HEK293 (cell line): Measurements from ENCODE around the gene E4F1.

Experiments used
- CTCF ChIA-PET: fragments of 350-600 bp; formaldehyde crosslinking; extraction: SDS; loops from one replicate; lab custom pipeline; 2021; ENCODE audit warnings: antibody characterized with exemption; lab: Yijun Ruan, JAX
- POLR2A ChIA-PET: fragments of 300-600 bp; formaldehyde crosslinking; extraction: SDS; loops from one replicate; lab custom pipeline; 2020; ENCODE audit warnings: antibody characterized with exemption, inconsistent platforms; lab: Yijun Ruan, JAX
- H3K27ac ChIP-seq: fragments of 200-500 bp; sonication (Bioruptor generic); 2 replicates; pipeline ENCODE4 v1.5.1; 2014; ENCODE audit warnings: low read depth, low read length, control low read depth, inconsistent platforms; ENCODE audit errors: extremely low read depth
- H3K36me3 ChIP-seq, 2 experiments: fragments of 200-500 bp in 1 of 2; sonication (Bioruptor generic) in 1 of 2; 1 replicate in 1 of 2; 2 replicates in 1 of 2; pipeline ENCODE4 v1.5.1; 2014 to 2017; ENCODE audit warnings: inconsistent platforms in 2 of 2, low read length in 2 of 2; ENCODE audit not compliant: control insufficient read depth in 2 of 2, insufficient read depth in 1 of 2
- H3K4me1 ChIP-seq: fragments of 200-500 bp; sonication (Bioruptor generic); 2 replicates; pipeline ENCODE4 v1.5.1; 2014; ENCODE audit warnings: mild to moderate bottlenecking, low read length, inconsistent platforms; ENCODE audit not compliant: control insufficient read depth, insufficient read depth
- H3K4me3 ChIP-seq: 2 replicates; pipeline ENCODE4 v1.5.1; 2011; ENCODE audit warnings: low read depth, mild to moderate bottlenecking, control low read depth, low read length, moderate library complexity
- H3K9me3 ChIP-seq: fragments of 200-500 bp; sonication (Bioruptor generic); 2 replicates; pipeline ENCODE4 v1.5.1; 2014; ENCODE audit warnings: low read depth, low read length, inconsistent platforms; ENCODE audit not compliant: control insufficient read depth, insufficient read depth
- SP3 ChIP-seq: fragments of 450-650 bp; formaldehyde crosslinking; IDR thresholded peaks from 2 replicates; pipeline ENCODE4 v1.5.1; 2016; ENCODE audit warnings: missing biosample characterization, missing genetic modification characterization
- ZBTB17 ChIP-seq: fragments of 450-650 bp; formaldehyde crosslinking; IDR thresholded peaks from 2 replicates; pipeline ENCODE4 v1.5.1; 2016; ENCODE audit warnings: missing biosample characterization, missing genetic modification characterization
- ZBTB48 ChIP-seq: fragments of 450-650 bp; formaldehyde crosslinking; IDR thresholded peaks from 2 replicates; pipeline ENCODE4 v1.5.1; 2016; ENCODE audit warnings: missing biosample characterization, missing genetic modification characterization
- ZFP41 ChIP-seq: fragments of 450-650 bp; formaldehyde crosslinking; IDR thresholded peaks from 2 replicates; pipeline ENCODE4 v1.5.1; 2016; ENCODE audit warnings: missing biosample characterization, missing genetic modification characterization, borderline replicate concordance
- ZNF16 ChIP-seq: fragments of 450-650 bp; formaldehyde crosslinking; IDR thresholded peaks from 2 replicates; pipeline ENCODE4 v1.5.1; 2016; ENCODE audit warnings: low read depth, missing biosample characterization, missing genetic modification characterization
- ZNF211 ChIP-seq: fragments of 450-650 bp; formaldehyde crosslinking; IDR thresholded peaks from 2 replicates; pipeline ENCODE4 v1.5.1; 2016; ENCODE audit warnings: low read depth, missing biosample characterization, missing genetic modification characterization
- ZNF324 ChIP-seq: fragments of 450-650 bp; formaldehyde crosslinking; IDR thresholded peaks from 2 replicates; pipeline ENCODE4 v1.5.1; 2016; ENCODE audit warnings: missing biosample characterization, missing genetic modification characterization
- ZNF391 ChIP-seq: fragments of 450-650 bp; formaldehyde crosslinking; IDR thresholded peaks from 2 replicates; pipeline ENCODE4 v1.5.1; 2016; ENCODE audit warnings: low read depth, missing biosample characterization, missing genetic modification characterization, borderline replicate concordance
- ZNF423 ChIP-seq: fragments of 450-650 bp; formaldehyde crosslinking; IDR thresholded peaks from 2 replicates; pipeline ENCODE4 v1.5.1; 2016; ENCODE audit warnings: missing biosample characterization, missing genetic modification characterization
- ZNF510 ChIP-seq: fragments of 450-650 bp; formaldehyde crosslinking; IDR thresholded peaks from 2 replicates; pipeline ENCODE4 v1.5.1; 2018; ENCODE audit warnings: mild to moderate bottlenecking, missing genetic modification characterization, missing biosample characterization; ENCODE audit not compliant: insufficient replicate concordance
- ZNF596 ChIP-seq: fragments of 450-650 bp; IDR thresholded peaks from 2 replicates; pipeline ENCODE4 v1.5.0; 2018; ENCODE audit warnings: missing biosample characterization, mild to moderate bottlenecking, missing genetic modification characterization, moderate library complexity
- ZNF600 ChIP-seq: fragments of 450-650 bp; formaldehyde crosslinking; IDR thresholded peaks from 2 replicates; pipeline ENCODE4 v1.5.1; 2016; ENCODE audit warnings: missing biosample characterization, missing genetic modification characterization
- ZNF610 ChIP-seq: fragments of 450-650 bp; formaldehyde crosslinking; IDR thresholded peaks from 2 replicates; pipeline ENCODE4 v1.5.1; 2016; ENCODE audit warnings: missing biosample characterization, missing genetic modification characterization, borderline replicate concordance
- ZNF701 ChIP-seq: fragments of 450-650 bp; formaldehyde crosslinking; IDR thresholded peaks from 2 replicates; pipeline ENCODE4 v1.5.1; 2016; ENCODE audit warnings: missing biosample characterization, missing genetic modification characterization
- ZNF792 ChIP-seq: fragments of 450-650 bp; formaldehyde crosslinking; IDR thresholded peaks from 2 replicates; pipeline ENCODE4 v1.5.1; 2016; ENCODE audit warnings: missing biosample characterization, missing genetic modification characterization
- ZNF843 ChIP-seq: fragments of 450-650 bp; formaldehyde crosslinking; IDR thresholded peaks from 2 replicates; pipeline ENCODE4 v1.5.1; 2016; ENCODE audit warnings: missing biosample characterization, missing genetic modification characterization
- TF ChIP-seq, protein P1 (sequence below): fragments of 450-650 bp; formaldehyde crosslinking; IDR thresholded peaks from 2 replicates; pipeline ENCODE4; 2016; ENCODE audit warnings: missing biosample characterization, missing genetic modification characterization
- TF ChIP-seq, protein P2 (sequence below): fragments of 450-650 bp; formaldehyde crosslinking; optimal IDR thresholded peaks from 2 replicates; pipeline ENCODE3; 2016; ENCODE audit warnings: missing biosample characterization, mild to moderate bottlenecking, missing genetic modification characterization
- TF ChIP-seq, protein P3 (sequence below): fragments of 450-650 bp; formaldehyde crosslinking; IDR thresholded peaks from 2 replicates; pipeline ENCODE4 v1.5.1; 2016; ENCODE audit warnings: missing biosample characterization, missing genetic modification characterization

E4F1 gene

DNA sequence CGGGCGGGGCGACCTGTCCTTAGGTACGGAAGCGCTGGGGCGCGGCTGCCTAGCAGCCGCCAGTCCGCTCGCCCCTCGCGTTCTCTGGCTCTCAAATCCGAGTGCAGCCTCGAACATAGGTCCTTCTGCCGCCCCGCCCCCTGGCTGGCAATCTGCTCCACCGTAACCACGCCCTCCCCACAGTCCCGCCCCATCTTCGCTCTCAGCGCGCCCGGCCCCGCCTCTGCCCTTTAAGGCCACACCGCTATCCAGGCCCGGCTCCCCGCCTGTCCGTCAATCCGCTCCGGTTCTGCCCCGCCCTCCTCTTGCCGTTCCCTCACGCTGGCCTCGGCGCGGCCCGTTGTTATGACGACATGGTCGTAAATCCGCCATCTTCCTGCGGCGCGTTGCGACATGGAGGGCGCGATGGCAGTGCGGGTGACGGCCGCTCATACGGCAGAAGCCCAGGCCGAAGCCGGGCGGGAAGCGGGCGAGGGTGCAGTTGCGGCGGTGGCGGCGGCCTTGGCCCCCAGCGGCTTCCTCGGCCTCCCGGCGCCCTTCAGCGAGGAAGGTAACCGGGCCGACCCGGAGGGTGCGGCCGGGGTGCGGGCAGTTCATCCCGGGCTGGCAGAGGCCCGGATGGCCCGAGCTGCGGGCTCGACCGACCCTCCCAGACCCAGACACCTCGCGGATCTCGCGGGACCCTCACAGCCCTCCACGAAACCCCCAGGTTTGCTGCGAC lies at the start of gene E4F1 (continued):
- TF ChIP-seq SP3 (tag by site-specific recombination), result peak; percentile 94
- peak; percentile 70 for TF ChIP-seq ZNF600 (tag by site-specific recombination)
- no peak for TF ChIP-seq ZFP41
- no peak for TF ChIP-seq ZNF211 (tag by site-specific recombination)
- TF ChIP-seq ZNF701 (tag by site-specific recombination), result no peak
- TF ChIP-seq ZNF391 (tag by site-specific recombination), result peak; percentile 81
- TF ChIP-seq ZNF843, result no peak; the same call in 1 of the 2 replicates
- TF ChIP-seq, protein P1, sequence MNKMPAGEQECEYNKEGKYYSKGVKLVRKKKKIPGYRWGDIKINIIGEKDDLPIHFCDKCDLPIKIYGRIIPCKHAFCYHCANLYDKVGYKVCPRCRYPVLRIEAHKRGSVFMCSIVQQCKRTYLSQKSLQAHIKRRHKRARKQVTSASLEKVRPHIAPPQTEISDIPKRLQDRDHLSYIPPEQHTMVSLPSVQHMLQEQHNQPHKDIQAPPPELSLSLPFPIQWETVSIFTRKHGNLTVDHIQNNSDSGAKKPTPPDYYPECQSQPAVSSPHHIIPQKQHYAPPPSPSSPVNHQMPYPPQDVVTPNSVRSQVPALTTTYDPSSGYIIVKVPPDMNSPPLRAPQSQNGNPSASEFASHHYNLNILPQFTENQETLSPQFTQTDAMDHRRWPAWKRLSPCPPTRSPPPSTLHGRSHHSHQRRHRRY (tag by site-specific recombination), result no peak
- no peak for TF ChIP-seq ZNF596 (tag by site-specific recombination)
- TF ChIP-seq ZBTB48, result no peak
- TF ChIP-seq ZBTB17 (tag by site-specific recombination), result peak; percentile 91
- TF ChIP-seq ZNF610 (tag by site-specific recombination), result peak; percentile 75; the same call in 1 of the 2 replicates
- TF ChIP-seq, protein P2, sequence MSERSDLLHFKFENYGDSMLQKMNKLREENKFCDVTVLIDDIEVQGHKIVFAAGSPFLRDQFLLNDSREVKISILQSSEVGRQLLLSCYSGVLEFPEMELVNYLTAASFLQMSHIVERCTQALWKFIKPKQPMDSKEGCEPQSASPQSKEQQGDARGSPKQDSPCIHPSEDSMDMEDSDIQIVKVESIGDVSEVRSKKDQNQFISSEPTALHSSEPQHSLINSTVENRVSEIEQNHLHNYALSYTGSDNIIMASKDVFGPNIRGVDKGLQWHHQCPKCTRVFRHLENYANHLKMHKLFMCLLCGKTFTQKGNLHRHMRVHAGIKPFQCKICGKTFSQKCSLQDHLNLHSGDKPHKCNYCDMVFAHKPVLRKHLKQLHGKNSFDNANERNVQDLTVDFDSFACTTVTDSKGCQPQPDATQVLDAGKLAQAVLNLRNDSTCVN (tag by site-specific recombination), result peak; percentile 78
- no peak for TF ChIP-seq ZNF792 (tag by site-specific recombination)
- TF ChIP-seq ZNF510 (tag by site-specific recombination), result no peak
- no peak for TF ChIP-seq ZNF16 (tag by site-specific recombination)
- TF ChIP-seq ZNF324, result 0 out of 2 replicates have a peak, but pooled peaks have one; percentile 36

DNA sequence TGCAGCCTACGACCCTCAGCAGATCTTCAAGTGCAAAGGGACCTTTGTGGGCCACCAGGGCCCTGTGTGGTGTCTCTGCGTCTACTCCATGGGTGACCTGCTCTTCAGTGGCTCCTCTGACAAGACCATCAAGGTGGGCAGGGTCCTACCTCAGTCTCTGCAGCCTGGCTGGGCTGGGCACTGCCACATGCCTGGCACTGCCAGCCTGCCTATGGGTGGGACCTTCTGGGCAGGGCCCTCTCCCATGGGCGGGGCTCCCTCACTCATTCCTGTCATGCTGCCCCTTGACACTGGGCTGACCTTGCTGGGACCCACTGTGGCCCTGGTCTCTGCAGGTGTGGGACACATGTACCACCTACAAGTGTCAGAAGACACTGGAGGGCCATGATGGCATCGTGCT lies 49.5 kb upstream of the E4F1 start:
- H3K27ac ChIP-seq, result no peak overlapping the region
- POLR2A ChIA-PET, result interaction anchor here (1.6 to 2.7 kb wide), 2 partner anchors 19 to 41 kb away, joined by 5 to 18 read pairs; partner anchors contain the start of genes PGP and TRAF7
- peaks cover 0 to 60% of the 10 kb centered on the region in 2 experiments; a peak in 1 of 3 replicates for H3K36me3 ChIP-seq
- CTCF ChIA-PET, result no interaction called here
- H3K4me1 ChIP-seq, result no peaks in the 10 kb centered on the region
- H3K9me3 ChIP-seq, result no peaks in the 10 kb centered on the region
- TF ChIP-seq, protein P3, sequence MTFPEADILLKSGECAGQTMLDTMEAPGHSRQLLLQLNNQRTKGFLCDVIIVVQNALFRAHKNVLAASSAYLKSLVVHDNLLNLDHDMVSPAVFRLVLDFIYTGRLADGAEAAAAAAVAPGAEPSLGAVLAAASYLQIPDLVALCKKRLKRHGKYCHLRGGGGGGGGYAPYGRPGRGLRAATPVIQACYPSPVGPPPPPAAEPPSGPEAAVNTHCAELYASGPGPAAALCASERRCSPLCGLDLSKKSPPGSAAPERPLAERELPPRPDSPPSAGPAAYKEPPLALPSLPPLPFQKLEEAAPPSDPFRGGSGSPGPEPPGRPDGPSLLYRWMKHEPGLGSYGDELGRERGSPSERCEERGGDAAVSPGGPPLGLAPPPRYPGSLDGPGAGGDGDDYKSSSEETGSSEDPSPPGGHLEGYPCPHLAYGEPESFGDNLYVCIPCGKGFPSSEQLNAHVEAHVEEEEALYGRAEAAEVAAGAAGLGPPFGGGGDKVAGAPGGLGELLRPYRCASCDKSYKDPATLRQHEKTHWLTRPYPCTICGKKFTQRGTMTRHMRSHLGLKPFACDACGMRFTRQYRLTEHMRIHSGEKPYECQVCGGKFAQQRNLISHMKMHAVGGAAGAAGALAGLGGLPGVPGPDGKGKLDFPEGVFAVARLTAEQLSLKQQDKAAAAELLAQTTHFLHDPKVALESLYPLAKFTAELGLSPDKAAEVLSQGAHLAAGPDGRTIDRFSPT, result peak; percentile 93
- no peak for TF ChIP-seq ZNF423
- no peak overlapping the region for H3K4me3 ChIP-seq
